ENCODE measurements around the gene CCL14. TPM values are rescaled to one million over a fixed set of nuclear protein-coding genes. Genes with fewer than 3 reads are reported as not detected.
A peak's percentile ranks its signal among the peaks of the same experiment; 100 is the strongest.

The CCL14 gene
- total and polyA plus RNA-seq, 2 of the 13 experiments (the other 11 are each of a cell fraction or from before 2014, with no cell fraction given) = 1.1 to 1.7 TPM

GRCh38 chr17:36001110-36001771 lies 14.7 kb upstream of the CCL14 start, which contains the start of gene CCL15 (continued):
- TF ChIP-seq TP53 (CRISPR knock-in tag; conservative IDR thresholded peaks at IDR 0.05) = no peak
- no peak for TF ChIP-seq ZNF7 (CRISPR knock-in tag; IDR thresholded peaks at IDR 0.05)
- peak; percentile 12; the same call in 1 of the 2 replicates for TF ChIP-seq DRAP1 (CRISPR knock-in tag; IDR thresholded peaks at IDR 0.05)
- no peak for TF ChIP-seq TBX2 (CRISPR knock-in tag; IDR thresholded peaks at IDR 0.05; ENCODE audit: borderline replicate concordance)
- TF ChIP-seq NCOR1 (IDR thresholded peaks at IDR 0.05; ENCODE audit: borderline replicate concordance, low read length) = peak; percentile 81
- TF ChIP-seq PCBP1 (IDR thresholded peaks at IDR 0.05; ENCODE audit: borderline replicate concordance, low read depth, low read length) = no peak
- no peak for TF ChIP-seq SNRNP70 (IDR thresholded peaks at IDR 0.05; ENCODE audit: low read depth, low read length)
- TF ChIP-seq XBP1 (CRISPR knock-in tag; IDR thresholded peaks at IDR 0.05) = no peak
- 0 out of 2 replicates have a peak, but pooled peaks have one; percentile 8 for TF ChIP-seq DPF2 (CRISPR knock-in tag; IDR thresholded peaks at IDR 0.05; ENCODE audit: borderline replicate concordance, low read depth)
- no peak for TF ChIP-seq ZBTB3 (CRISPR knock-in tag; IDR thresholded peaks at IDR 0.05; ENCODE audit: borderline replicate concordance, low read depth)
- 0 out of 4 replicates have a peak, but pooled peaks of 1 of the 2 experiments have one; percentile 10 for TF ChIP-seq NR2F1 (CRISPR knock-in tag; IDR thresholded peaks at IDR 0.05)
- TF ChIP-seq KDM2A (CRISPR knock-in tag; IDR thresholded peaks at IDR 0.05; ENCODE audit: borderline replicate concordance, low read depth) = no peak
- no peak for TF ChIP-seq JDP2 (CRISPR knock-in tag; IDR thresholded peaks at IDR 0.05; ENCODE audit: borderline replicate concordance)
- no peak for TF ChIP-seq ZNF879 (CRISPR knock-in tag; IDR thresholded peaks at IDR 0.05)
- no peak for TF ChIP-seq ZNF354B (CRISPR knock-in tag; IDR thresholded peaks at IDR 0.05)
- TF ChIP-seq ZBTB33 (CRISPR knock-in tag; IDR thresholded peaks at IDR 0.05) = no peak
- TF ChIP-seq ZNF460 (CRISPR knock-in tag; IDR thresholded peaks at IDR 0.05; ENCODE audit: borderline replicate concordance) = no peak
- no peak for TF ChIP-seq ZNF282 (IDR thresholded peaks at IDR 0.05; ENCODE audit: partially characterized antibody)
- TF ChIP-seq FOXP1 (IDR thresholded peaks at IDR 0.05) = no peak
- no peak for TF ChIP-seq FOXP1 (CRISPR knock-in tag; IDR thresholded peaks at IDR 0.05)
- TF ChIP-seq NFE2L2 (IDR thresholded peaks at IDR 0.05; ENCODE audit: low read length) = no peak
- 0 out of 2 replicates have a peak, but pooled peaks have one; percentile 2 for TF ChIP-seq MXD3 (CRISPR knock-in tag; IDR thresholded peaks at IDR 0.05)
- TF ChIP-seq MEIS1 (CRISPR knock-in tag; IDR thresholded peaks at IDR 0.05; ENCODE audit: borderline replicate concordance) = no peak
- TF ChIP-seq ZNF12 (CRISPR knock-in tag; IDR thresholded peaks at IDR 0.05) = no peak
- TF ChIP-seq ZNF3 (CRISPR knock-in tag; IDR thresholded peaks at IDR 0.05) = no peak
- TF ChIP-seq CEBPB (IDR thresholded peaks at IDR 0.05; ENCODE audit: borderline replicate concordance, low read depth, low read length) = no peak
- TF ChIP-seq ZNF362 (CRISPR knock-in tag; IDR thresholded peaks at IDR 0.05; ENCODE audit: borderline replicate concordance) = no peak
